HG02840 (cell line): Measurements from ENCODE around the gene SUMO1.

Source experiments
- ATAC-seq: cut with Tn5 transposase; IDR thresholded peaks from one replicate; pipeline ENCODE4 v1.9.1; 2021; ENCODE audit warnings: mild to moderate bottlenecking, moderate library complexity, moderate number of reproducible peaks; ENCODE audit not compliant: unreplicated experiment, low FRiP score

The SUMO1 gene

DNA sequence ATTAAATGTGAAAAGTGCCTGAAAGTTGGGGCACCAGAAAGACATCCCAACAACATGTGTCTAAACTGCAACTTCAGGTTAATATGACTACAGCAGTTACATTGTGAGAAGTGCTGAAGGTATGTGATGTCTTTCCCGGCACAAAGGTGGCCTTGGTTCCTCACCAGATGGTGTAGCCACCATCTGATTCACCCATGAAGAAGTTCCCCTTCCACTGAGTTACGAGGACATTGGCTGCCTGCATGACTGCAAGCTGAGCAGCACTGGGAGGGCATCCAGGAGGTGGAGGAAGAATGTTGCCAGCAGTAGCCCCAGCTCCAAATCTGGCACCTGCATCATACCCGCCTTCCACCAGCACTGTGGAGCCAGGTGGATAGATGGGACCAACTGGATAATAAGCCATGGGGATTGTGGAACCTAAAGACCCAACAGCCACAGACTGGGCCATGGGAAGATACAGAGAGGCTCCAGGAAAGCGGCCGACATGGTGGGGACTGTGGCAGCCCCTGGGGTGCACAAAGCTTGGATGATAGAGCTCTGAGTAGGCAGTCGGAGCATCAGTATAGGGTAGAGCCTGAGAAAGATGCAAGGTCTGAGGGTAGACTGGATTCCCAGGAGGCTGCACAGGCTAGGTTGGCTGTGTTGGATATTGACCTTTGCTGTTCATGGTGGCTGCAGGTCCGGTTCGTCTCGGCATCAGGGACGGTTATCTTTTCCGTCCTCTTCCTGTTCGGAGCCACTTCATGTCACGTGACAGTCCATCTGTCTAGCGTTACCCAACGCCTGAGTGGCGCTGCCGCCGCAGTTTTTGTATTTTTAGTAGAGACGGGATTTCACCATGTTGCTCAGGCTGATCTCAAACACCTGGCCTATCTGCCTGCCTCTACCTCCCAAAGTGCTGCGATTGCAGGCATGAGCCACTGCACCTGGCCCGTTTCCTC is 36.9 kb downstream of the SUMO1 start:
- no peak for ATAC-seq

DNA sequence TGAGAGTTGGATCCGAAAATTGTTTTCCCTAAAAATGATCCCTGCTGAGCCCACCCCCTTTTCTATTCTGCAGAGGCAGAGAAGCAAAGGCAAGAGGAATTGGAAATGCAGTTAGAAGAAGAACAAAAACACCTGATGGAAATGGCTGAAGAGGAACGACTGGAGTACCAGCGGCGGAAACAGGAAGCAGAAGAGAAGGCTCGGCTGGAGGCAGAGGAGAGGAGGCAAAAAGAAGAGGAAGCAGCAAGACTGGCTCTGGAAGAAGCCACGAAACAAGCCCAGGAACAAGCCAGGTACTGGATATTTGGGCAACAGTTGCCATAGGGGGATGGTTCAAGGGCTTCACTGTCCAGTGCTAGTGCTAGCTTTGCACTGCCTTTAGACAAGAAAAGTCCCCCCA is 41.7 kb downstream of the SUMO1 start:
- ATAC-seq: no peak

DNA sequence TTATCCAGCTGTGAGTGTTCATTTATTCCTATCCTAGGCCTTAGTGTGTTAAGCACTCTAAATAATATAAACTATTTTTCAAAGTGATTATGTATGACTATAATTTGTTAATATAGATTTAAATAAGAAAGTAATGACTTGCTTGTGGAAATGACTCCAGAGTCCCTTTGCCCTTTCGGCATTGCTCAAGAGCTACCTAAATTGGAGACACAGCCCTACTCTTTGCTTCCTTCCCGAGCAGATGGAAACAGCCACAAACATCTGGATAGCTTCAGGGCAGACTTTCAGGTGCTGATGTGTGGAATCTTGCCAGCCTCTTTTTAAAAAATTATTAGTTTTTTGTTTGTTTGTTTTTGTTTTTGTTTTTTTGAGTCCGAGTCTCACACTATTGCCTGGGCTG is 44.0 kb downstream of the SUMO1 start:
- ATAC-seq: no peak

DNA sequence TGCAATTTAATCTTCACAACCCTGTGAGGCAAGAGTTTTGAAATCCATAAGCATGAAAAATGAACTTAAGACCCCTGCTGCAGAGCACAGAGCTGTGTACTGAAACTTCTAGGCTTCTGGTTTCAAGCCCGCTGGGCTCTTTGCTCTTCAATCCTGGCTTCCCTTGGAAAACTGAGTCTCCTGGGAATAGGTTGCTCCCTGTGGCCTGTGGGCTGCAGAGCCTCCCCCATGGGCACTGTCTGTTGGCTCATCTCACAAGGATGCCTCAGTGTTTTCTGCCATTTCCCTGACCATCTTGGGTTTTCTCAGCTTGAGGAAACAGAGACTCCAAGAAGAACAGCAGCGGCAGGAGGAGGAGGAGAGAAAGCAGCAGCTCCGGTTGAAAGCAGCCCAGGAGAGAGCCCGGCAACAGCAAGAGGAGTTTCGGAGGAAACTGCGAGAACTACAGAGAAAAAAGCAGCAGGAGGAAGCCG is 44.5 kb downstream of the SUMO1 start:
- no peak for ATAC-seq

DNA sequence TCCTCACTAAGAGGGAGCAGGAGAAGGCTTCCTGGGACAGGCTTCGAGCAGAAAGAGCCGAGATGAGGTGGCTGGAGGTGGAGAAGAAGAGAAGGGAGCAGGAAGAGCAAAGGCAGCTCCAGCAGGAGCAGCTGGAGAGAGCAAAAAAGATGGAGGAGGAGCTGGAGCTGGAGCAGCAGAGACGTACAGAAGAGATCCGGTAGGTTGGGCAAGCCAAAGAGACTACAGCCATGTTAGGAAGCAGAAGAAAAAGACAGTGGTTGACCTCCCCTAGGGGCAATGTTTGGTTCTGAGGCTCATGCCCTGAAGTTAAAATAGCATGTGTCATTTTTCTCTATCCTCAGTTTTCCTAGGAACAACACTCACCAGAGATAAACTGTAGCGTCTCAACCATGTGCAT is 45.1 kb downstream of the SUMO1 start:
- no peak for ATAC-seq

DNA sequence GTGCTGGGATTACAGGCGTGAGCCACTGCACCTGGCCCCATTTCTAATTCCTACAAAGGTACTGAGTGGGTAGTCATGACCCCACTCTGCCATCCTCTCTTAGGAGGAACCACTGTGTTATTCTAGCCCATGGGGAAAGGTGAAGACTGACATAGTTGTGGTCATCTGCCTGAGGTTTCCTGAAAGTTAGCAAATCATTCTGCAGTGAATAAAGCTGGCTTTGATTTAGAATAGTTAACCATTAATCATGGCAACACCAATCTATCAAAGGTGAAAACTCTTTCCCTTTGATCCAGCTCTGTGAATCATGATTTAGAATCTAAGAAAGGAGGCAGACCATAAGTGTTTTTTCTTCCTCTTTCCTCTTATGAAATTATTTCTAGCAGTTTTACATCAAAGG is 50.8 kb downstream of the SUMO1 start:
- ATAC-seq: no peak

DNA sequence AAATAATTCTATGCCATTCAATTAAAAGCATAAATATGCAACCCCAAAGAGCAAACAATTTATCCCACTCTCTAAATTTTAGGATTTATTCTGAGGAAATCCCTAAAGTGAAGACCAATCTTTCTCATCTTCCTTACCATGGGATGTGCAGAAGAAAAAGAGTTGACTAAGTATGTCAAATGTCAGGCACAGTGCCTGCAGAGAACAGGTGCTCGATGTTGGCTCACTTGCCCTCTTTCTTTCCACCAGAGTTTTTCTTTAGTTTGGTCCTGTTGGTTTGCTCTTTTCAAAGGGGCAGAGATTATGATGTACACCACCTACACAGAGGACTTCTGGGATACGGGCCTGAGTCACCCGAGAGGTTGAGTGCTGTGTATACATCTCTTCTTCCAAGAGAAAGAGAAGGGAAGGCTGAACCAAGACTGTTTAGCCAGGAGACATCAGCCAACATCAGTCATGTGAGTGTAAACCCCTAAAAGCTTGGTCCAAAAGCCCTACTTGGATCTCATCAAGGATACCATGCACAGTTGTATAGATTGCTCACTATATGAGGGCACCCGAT is 51.7 kb downstream of the SUMO1 start:
- ATAC-seq: no peak

DNA sequence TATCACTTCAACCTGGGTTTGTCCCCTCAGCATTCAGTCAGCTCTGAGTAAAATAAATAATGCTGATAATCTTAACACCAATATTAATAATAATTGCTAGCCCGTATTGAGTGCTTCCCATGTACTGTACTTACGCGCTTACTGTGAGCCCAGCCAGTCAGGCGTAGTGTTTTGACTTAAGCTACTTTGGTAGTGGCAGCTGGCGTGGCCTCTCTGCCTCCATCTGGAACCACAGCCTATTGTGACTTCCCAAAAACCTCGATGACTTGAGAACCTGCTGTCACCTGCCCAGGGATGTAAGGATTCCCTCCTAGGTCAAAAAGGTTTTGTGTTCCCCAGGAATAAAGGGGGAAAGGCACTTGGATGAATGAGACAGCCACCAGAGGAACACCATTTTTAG is 53.2 kb downstream of the SUMO1 start:
- ATAC-seq: no peak

DNA sequence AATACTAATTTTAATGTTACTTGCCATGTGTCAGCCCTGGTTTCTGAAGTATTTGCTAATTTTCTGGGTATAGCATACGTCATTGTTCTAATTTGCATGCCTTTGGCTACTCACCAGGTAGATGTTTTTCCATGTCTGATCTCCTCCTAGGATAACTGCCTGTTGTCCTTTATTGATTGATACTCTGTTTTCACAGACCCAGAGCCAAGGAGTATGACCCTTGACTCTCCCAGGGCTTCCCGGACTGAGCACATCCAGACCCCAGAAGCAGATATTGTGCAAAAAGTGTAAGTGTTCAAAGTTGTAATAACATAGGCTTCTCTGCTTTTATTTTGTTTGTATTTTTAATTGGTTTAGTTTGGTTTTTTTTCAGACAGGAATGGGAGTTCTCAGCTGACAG is 53.8 kb downstream of the SUMO1 start:
- no peak for ATAC-seq

DNA sequence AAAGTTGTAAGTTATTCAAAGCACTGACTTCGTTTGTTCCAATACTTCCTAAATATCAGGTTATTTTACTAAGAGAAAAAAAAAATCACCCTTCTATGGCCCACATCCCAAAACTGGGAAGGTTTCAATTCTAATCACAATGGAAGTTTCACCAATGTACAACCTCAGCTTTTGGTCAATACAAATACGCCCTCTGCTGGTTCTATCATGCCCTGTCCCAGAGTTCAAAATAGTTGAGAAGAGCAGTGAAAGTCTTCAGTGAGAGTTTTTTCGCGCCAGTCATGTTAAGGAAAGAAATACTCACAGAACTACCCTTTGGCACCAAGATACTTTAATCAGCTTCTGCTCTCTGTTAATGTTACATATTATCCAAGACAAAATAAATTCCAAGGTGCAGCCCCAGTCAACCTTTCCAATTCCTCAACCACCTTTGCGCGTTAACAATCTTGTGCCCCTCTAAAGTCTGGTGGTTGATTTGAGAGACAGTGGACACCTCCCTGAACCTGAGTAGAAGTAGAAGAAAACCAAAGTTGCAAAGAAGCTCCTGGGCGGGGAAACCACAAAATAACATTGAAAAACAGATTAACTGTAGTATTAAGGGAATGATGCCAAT is 59.9 kb downstream of the SUMO1 start:
- ATAC-seq: no peak

DNA sequence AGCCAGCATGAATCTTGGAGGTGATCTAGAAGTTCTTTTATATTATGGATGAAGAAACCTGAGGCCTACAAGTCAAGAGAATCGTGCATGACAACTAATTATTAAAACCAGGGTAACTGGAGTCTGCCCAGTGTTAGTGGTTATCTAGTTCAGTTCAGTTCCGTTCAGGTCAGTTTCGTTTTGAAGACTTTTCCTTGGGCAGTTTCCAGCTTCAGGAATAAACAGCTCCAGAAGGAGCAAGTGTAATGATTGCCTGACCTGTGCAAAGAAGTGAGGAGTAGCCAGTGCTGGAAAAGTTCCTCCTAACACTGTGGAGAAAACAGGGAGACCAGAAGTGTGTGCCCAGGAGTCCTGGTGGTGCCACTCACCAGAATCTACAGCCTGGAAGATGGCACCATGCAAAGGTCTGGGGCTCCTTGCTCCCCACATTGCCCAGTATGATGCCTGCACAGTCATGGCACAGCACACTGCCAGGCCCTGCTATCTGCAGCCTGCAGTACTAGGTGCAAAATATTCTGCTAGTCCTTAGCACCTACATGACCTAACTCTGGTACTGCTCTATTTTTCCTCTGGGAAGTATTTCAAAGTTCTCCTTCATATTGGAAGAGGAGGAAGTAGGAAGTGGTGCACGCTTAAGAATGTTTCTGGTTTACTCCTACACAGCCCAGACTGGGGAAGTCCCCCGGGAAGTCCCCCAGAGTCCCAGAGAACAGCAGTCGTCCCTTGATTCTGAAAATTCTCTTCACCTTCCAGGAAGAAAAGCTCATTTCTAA is 65.8 kb downstream of the SUMO1 start:
- no peak for ATAC-seq

DNA sequence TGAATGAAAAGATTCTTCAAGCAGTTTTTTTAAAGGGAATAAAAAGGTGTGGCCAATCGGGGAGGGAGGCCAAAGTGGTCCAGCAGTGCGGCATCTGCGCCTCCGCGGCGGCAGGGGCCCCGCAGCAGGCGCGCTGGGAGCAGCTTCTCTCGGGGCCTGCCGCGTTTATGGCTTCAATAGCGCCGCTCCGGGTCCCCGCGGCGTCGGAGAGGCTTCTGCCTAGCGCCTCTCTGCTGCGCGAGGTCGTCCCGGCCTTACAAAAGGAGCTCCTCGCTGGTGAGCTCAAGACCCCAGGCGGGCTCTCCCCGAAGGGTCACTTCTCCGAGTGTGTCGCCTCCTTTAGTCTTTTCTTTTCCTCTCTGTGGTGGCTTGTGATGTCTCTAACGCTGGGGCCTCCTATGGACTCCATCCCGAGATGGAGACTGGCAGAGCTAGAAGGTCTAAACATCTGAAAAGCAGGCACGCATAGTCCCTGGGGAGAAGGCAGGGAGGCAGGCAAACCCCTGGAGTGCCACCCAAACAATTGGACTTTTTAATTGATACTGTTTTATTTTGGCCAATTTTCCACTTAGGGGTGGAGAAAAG is 67.1 kb downstream of the SUMO1 start:
- ATAC-seq: no peak

DNA sequence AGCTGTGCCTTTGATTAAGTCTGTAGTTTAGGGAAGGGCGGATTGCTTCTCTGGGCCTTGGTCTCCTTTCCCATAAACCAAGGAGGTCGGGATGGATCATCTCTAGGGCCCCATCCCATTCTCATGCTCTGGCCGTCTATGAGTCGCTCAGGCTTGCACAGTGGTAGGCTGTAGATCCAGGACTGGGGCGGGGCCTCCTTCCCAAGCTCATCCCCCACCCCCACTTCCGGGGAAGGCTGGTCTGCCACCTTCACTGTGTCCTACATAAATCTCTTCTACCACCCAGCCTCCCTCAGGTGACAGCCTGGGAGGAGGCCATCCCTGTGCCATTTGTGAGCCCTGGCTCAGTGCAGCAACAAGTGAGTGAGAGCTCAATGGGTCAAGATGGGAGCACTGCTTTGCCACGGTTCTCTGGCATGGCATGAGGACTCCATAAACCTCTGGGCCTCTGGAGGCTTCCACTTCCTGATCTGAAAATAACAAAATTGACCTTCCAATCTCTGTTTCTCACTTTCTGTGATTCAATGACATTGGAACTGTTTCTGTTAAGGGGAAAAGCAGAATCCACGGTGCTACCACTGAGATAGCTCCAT is 68.5 kb downstream of the SUMO1 start:
- no peak for ATAC-seq

DNA sequence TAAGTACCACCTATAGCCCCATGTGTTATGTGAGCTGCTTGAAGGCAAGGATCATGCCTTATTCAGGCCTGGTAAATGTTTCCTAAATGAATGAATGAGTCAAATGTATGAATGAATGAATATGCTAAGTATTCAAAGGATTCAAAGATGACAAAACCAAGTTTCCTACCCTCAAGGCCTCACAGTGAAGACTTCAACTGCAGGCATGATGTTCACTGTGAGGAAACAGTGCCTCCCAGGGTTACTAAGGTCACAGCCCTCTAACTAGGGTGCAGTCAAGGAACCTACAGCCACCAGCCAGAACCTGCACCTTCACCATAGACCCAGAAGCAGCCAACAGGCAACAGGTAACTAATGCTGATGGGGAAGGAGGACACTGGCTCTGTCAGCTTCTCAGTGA is 69.3 kb downstream of the SUMO1 start:
- no peak for ATAC-seq

DNA sequence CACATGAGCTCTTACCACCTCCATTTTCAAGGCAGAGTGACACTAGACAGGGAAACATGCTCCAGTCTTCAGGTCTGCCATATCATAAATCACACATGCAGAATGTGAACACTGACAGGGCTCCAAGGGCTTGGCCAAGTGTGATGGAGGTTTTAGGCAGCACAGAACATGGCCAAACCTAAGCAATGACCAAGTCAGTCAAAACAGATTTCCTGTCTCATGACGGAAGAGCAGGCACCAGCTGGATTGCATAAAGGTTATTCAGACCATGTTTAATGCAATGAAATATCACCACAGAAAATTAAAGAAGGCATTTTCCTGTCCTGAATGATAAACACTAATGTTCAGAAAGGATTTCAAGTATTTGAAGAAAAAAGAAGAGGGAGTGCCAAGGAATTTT is 72.5 kb downstream of the SUMO1 start:
- no peak for ATAC-seq

DNA sequence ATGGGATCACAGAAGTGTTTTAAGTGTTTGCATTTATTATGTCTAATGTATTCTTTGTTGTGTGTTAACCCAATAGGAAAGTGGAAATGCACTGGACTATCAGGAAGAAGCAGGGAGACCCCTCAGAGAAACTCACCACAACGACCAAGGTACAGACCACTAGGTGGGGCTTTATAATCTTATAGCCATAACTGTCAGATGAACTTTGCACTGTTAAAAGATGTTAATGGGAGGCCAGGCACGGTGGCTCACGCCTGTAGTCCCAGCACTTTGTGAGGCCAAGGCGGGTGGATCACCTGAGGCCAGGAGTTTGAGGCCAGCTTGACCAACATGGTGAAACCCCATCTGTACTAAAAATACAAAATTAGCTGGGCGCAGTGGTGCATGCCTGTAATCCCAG is 73.2 kb downstream of the SUMO1 start:
- ATAC-seq: no peak

DNA sequence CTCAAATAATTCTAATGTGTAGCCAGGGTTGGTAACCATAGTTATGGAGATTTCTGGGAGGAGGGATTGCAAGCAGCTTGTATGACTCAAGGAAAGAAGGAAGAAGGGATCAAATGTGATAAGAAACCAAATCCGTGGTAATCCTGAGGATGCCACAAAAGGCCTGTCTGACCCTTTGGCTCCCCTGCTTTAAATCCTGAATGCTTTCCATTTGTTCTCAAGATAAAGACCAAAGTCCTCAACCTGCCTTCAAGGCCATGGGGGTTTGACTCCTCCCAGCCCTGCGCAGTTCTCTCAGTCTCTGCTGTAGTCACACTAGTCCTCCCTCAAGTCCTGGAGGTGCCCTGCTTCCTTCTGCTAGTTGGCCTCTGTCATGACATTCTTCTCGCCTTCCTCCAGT is 74.0 kb downstream of the SUMO1 start:
- ATAC-seq: no peak

DNA sequence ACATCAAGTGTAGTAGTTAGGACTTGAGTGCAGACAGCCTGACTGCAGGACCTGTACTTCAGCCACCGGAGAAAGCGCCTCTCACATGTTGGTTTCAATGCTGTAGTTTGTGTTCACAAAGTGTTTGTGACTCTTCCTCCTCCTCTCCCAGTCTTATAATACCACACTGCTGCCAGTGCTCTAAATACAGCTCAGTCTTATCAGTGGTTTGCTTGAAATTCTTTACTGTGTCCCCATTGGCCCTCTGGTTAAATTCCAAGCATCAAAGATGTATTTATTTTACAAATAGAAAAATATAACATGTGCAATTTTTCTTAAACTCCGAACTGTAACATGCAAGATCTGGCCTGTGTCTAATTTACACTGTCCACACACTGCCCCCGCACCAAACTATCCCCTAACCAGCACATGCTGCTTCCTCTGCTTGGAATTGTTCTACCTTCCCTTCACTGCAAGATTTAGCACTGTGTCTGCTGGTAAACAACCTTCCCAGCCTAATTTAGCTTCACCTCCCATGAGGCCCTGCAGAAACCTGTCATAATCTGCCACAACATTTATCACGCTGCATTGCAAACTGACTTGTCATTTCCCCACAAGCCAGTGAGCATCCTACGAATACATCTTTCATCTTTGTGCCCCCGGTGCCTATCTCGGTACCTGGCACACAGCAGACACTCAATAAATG is 77.1 kb downstream of the SUMO1 start:
- no peak for ATAC-seq

DNA sequence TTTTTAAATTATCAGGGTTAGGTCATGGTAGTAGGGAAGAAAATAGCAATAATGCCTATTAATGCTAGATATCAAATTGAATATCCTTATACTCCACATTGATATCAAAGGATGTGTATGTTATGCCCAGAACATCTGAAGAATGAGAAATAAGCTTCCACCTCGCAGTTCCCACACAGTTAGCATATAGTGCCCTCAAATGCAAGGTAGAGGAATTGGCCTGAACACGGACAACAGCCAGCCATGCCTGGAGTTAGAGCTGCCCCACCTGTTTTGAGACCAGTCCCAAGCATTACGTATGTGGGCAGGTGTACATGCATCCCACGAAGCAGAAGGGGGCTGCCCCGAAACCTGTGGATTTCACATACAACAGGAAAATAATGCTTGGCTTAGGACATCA is 79.6 kb downstream of the SUMO1 start:
- ATAC-seq: no peak
